A172 (cell line): ENCODE measurements around the gene GRIN3A. TPM values are rescaled to one million over a fixed set of nuclear protein-coding genes. Genes with fewer than 3 reads are reported as not detected.

Experiments used
- DNase-seq: peaks from one replicate; pipeline ENCODE4 v3.0.0-alpha.2; 2015; ENCODE audit warnings: low spot score
- total RNA-seq: library from RNA; depleted of rRNA; stranded (reverse); fragments of >200 nt; shearing (Covaris generic); gene quantifications from 2 replicates; pipeline ENCODE4 v1.2.3, GENCODE V29; 2014

The GRIN3A gene
- total RNA-seq, 1 experiment from 2014 or later, result not detected

DNA sequence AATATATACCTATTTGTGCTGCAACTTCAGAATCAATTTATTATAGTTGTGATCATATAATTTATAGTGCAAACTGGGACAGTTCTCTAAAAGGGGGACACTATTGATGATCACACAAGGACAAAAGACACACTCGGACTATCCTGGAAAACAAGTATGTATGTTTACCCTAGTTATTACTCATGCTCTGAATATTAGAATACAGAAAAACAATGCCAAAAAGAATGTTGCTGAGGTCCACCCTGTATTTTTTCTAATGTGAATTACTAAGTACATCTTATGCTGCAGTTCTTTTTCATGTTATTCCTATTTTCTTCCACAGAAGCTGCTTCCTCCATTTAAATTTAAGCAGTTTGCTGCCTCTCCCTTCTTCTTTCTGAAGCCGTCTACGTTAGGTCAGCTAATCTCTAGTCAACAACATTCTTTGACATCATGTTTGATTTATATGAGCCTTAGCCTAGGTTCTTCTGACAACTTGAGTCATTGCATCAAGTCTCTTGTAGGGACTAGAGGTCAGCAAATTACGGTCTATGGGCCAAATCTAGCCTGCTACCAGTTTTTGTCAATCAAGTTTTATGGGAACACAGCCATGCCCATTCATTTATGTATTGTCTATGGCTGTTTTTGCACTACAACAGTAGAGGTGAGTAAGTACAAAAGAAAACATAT lies 103.6 kb downstream of the GRIN3A start:
- DNase-seq, result no peak

DNA sequence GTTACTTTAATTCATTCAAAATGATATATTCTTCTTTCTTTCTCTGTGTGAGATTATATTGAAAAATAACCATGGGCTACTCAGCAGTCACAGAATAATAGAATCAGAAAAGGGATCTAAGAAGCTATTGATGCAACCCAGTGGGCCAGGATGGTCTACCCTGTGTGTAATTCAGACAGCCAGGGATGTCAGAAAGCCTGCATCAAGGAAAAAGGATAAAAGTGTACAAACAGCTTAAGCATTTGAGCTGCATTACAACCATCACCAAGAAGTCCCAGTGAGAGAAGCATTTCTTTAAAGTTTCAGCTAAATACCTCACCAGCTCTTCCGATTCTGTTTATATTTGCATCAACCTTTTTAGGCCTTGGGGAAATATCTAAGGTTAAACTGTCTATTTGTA lies 105.8 kb downstream of the GRIN3A start:
- no peak for DNase-seq

DNA sequence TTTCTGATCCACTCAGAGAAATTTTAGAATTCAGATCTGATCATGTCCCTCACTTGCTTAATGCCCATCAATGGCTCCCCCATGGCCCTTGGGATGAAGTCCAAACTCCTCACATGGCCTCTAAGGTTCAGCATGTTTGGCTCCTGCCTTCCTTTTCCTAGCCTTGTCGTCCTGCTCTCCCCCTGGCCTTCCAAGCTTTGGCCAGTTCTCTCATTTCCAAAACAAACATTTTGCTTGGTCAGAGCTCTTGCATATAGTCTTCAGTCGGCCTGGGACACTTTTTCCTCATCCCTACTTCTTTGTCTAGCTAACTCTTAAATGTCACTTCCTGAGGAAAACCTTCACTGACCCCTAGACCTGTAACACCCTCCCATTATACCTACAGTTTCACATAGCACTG lies 106.6 kb downstream of the GRIN3A start:
- DNase-seq, result no peak

DNA sequence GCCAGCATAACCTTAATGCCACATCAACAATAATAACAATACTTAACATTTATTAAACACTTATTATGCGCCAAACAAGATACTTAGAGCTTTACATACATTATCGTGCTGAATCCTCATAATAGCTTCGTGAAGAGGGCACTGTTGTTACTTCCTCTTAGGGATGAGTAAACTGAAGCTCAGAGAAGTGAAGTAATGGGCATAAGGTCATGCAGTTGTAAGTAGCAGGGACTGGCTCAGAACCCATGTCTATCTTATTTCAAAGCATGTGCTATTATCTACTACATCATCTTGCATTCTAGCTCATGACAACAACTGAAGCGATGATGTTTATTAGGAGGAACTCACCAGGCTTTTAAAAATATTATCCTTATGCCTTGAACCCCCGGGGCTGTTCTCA lies 108.8 kb downstream of the GRIN3A start:
- no peak for DNase-seq

DNA sequence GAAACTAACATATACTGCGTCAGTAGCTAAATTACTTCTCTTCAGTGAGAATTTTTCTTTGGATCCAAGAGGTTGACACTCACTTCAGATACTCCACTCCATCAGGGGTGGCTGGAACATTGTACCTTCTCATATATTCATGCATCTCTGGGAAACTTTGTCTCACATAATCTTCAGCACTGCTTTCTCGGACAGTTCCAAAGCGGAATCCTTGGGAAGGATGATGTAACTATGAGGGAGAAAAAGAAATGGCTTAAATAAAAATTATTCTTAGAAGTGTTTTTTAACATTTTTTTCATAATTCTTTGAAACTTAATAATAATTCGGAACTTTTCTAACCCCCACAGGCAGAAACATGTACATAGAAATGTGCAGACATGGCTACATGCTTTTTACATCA lies 110.3 kb downstream of the GRIN3A start:
- DNase-seq, result no peak

DNA sequence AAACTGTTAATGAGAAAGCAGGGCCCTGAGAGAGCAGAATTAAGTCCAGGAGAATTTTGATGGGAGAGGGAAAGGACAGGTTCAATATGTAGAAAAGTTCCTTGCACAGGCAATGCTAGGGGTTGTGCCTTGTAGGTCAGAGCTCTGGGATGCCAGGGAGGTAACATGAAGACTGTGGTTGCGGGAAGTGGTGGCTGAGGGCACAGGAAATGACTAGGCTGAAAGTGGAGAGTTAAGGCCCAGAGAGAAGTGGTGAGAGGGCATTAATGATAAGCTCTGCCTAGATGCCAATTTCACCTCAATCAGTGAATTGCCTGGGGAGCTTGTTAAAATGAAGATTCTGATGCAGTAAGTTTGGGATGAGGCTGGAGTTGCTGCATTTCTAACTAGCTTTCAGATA lies 112.2 kb downstream of the GRIN3A start:
- DNase-seq, result no peak

DNA sequence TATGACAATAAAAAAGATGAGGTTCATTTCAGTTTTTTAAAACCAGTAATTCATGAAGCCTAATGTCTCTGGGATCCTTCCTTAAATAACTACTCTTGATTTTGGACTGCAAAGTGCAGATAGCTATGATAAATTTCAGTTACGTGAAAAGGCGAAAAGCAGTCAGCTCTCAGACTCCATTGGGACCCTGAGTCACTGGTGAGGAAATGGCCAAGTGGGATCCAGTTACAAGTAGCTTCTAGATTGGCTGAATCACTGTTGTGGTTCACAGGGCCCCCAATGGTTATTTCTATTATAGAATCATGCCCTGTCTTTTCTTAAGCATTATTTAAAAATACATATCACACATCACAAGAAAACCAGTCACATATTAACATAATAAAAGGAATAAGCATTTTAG lies 112.6 kb downstream of the GRIN3A start:
- DNase-seq, result no peak

DNA sequence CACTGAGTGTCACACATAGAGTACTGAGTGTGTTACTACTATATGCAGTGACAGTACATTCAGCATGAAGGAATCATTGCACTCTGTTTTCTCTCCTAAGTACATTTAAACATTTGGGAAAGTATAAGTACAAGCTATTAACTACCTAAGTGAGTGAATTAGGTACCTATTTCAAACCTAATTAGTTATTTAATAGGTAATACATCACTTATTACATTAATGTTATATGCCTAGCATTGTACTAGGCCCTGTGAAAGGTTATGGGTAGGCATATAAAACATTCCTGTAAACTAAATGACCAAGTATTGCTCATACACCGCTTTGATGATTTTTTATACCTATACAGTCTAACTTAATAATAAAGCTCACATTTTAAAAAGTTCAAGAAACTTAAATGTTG lies 118.0 kb downstream of the GRIN3A start:
- DNase-seq, result no peak

DNA sequence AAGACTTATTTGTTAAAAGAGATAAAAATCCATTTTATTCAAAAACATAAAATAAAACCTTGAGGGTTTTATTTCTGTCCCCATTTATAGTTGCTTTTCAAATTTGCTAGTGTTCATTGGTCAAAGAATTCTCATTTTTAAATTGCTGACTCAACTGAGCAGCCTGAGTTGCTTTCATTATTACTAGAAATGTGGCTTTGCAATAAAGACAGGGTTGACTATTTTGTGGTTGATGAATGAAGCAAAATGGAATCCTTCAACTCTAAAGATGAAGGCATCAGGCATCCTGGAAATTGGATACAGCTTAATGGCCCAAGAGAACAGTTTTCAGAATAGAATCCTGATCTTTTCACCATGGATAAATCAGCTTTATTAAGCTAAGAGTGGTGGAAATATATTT lies 119.7 kb downstream of the GRIN3A start:
- DNase-seq, result no peak

DNA sequence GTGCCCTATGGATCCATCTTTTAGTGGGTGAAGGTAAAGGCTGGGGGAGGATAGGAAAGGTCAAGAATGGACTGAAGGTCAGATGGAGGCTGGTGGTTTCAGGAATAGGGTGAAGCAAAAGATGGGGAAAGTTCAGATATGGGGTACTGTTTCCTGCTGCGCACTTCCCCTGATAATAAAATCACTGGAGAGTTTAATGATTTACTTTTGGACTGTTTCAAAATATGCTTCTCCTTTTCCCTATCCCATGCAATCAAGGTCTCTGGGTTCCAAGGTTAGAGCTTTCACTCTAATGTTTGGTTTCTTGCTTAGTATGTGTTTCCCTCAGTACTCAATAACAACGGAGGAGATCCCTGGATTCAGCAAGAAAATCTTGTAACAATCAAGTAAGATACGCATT lies 132.9 kb downstream of the GRIN3A start:
- DNase-seq, result no peak

DNA sequence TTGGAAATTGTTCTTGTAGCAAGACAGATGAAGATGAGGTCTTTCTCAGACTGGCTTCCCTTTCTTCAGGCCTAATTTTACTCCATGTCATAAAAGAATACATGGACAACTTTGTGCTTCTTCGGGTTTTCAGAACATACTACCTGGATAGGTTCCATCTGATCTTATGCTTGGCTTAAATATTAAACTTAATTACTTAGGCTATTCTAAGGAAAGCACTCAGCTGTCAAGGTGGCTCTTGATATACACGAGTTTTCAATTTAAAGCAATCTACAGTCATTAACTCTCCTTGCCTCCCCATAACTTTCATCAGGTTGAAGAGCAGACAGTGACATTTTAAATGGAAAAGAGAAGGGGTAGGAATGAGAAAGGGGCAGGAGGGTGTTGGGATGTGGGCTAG lies 134.2 kb downstream of the GRIN3A start:
- DNase-seq, result no peak

DNA sequence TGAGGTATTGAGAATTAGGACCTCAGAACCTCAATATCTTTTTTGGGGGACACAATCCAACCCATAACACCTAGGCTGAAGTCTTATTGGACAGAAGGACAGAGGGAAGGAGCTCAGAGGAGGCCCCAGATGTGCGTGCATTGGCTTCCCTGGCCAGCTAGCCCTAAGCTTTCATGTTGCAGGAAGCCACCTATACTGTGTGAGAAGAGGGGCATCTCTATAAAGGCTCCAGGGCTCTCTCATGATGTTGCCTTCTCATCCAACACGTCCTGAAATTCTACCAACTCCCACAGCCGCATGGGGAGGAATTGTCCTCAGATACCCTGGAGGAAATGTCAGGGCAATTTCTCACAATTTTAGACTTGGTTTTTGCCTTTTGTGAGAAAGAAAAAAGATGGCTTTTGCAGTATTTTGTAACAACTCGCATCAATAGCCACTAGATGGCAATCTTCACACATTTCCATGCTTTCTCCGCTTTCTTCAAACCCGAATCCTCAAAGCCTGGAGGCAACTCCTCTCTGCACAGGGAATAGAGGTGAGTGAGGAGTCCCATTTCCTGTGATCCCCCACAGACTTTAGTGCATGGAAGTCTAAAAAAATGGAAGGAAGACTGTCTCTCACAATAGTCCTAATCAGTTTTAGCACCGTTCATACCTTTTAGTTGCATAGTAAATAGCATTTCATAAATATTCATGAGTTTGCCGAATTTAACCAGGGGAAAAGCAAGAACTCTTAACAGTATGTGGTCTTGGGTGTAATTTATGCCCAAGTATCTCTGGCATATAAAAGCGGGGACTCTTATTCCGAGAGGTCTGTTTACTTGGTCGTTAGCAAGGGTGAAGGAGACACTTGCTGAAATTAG lies 136.3 kb downstream of the GRIN3A start:
- DNase-seq, result peak; percentile 62

DNA sequence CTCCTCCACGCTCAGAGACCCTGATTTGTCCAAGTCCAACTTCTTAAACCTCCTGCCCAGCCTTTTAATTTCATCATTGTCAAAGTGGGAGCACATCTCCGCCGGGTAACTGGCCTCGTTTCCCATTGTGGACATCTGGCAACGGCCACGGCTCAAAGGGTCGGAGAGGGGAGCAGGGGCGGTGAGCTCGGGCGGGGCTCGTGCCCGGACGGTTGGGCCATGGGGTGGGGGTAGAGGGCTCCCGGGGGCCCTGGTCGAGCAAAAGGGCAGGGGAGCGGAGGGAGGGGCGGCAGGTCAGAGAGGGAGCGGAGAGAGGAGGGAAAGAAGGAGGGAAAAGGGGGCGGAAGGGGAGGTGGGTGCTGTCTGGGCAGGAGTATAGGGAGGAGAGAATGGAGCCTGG lies 143.7 kb downstream of the GRIN3A start, which contains the start of gene PPP3R2:
TSS of gene PPP3R2 (minus strand) at position 174 of the 400 bp plus-strand sequence. CDS start at position 126, 48 bp downstream.
- DNase-seq, result no peak

DNA sequence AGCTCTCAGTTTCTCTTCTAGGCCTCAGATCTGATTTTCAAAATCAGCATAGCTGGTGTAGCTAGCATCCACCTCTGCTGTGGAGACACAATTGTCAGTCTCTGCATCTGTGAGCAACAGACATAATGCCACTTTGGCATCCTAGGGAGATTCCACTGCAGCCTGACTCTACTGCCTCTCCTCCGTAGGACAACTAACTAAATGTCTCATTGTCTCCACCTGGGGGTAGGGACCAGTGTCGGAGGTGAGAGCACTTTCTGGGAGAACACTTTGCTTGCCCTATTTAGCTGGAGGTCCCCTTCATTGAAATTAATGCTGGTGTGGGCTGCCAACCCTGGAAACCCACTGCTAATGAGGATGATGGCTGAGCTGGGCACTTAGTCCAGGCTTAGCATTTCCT lies 145.1 kb downstream of the GRIN3A start:
- no peak for DNase-seq

DNA sequence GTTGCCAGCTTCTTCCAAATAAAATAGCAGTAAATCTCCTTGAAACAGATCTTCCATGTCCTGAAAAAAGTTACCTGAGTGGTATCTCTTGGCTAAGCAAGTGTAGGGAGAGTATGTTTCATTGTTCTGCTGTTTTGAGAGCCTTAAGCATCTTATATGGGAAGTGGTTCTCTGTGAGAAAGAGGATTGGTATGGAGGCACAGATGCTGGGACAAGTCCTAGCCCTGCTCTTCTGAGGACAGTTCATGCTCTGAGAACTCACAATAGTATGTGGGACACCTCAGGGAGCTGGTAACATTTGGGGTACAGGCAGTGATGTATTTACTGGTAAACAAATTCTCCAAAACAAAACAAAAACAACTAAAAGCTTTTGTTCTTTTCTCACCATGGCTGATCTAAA lies 145.7 kb downstream of the GRIN3A start:
- no peak for DNase-seq

DNA sequence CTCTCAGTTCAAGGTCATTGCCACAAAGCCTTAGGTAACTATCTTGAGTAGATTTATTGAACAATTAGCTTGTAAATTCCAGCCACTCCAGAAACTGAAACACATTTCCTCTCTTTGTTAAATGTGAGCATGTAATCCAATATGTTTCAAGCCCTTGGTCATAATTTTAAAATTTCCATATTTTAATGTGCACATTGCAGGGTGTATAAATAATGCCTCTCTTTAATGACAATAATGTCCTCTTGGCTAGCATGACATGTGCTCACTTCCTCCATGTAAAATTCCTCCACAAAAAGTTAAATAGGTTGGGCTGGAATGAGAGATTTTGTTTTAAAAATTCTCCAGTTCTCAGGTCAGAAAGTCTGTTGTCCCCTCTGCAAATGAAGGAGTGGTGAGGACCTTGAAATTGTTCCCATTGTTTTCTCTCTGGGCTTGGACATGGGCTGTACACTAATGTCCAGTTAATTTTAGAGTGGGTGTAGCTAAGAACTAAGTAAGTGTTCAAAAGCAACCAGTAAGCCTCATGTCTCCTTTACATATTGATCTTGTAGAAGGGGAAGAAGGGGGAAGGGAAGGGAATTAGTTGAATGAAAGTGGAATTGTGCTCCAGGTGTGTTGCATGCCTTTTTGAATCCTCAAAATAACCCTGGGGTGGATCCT lies 146.5 kb downstream of the GRIN3A start:
- DNase-seq, result no peak

DNA sequence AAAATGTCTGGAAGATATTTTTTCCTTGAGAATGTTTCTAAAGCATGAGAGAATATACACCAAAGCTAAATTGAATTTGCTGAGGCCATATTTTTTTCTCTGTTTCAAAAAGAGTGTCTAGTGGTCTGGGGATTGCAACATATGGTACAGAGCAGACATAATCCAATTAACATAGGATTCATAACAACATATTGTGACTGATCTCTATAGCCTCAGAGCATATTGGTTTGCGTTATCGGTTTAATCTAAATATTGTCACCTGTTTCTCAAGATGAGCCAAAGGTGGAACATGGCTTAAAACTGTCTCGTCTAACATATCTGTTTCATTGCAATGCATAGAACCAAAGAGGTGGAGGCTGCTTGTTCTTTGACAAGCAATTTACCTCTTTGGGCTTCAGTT lies 147.5 kb downstream of the GRIN3A start:
- DNase-seq, result no peak

DNA sequence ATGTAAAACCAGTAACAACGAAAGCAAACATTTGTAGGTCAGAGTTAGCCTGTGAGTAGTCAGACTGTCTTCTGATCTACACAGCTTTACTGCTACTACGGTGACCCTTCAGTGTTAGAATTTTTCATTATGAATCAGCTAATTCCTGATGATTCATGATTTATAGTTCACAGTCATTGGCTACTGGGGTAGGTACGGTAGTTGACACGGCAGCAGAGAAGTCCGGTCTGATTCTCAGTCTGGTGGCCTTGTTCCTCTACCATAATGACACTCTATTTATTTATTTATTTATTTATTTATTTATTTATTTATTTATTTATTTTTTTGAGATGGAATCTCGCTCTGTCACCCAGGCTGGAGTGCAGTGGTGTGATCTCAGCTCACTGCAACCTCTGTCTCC lies 148.4 kb downstream of the GRIN3A start:
- peak; percentile 69 for DNase-seq

DNA sequence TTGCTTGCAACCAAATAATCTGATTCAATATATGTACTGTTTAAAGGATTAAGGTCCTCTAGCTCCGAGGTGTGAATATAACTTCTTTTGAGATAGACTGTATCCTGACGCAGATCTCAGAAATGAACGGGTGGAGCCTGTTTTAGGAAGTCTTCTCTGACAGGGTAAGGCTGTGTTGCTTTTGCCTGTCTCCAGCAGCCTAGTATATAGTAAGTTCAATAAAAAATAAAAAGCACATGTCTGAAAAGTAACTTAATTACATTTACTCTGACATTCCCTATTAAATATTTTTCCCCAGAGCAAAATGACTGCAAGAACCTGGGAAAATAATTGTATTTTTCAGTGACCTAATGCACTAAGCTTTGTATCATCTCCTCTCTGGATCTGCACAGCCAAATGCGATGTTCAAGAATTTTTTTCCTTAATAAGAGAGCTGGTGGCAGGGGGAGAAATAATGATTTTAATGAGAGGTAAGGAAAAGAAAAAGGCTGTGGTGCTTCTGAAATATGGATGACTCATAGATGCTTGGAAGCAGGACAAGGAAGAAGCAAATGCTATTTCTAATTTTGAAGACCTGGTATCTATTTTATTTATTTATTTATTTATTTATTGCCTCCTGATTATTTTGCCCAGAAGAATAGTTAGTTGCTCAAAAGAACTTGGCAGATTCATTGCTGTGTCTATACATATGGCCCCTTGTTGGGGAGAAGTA lies 151.0 kb downstream of the GRIN3A start:
- DNase-seq, result no peak

DNA sequence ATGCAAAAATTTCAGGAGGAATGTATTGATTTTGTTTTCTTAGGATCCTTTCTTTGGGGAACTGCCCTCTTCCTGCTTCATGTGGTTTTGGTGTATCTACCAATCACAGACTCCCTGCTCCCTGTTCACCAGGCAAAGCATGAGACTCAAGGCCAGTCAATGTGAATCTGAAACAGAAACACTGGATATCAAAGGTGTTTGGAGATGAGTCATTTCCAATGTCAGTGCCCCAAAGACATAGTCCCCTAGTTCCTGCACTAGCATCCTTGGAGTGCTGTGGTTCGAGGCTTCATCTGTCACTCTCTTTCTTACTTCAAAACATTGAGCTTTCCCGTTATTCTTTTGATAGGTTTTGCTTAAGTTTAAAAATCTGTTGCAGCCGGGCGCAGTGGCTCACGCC lies 151.8 kb downstream of the GRIN3A start:
- DNase-seq, result peak; percentile 15

DNA sequence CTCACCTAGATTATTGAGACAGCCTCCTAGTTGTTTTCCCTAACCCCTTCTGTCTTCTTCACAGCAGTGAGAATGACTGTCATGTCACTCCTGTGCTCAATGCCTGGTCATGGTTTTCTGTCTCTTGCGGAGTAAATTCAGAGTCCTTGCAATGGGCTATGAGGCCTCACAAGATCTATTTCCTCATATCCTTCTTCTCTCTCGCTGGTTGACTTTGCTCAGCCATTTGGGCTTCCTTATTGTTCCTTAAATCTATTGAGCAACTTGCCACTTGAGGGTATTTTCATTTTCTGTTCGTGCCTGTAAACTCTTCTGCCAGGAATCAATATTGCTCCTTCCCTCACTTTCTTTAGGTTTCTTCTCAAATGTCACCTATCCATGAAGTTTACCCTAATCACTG lies 152.7 kb downstream of the GRIN3A start:
- DNase-seq, result no peak

DNA sequence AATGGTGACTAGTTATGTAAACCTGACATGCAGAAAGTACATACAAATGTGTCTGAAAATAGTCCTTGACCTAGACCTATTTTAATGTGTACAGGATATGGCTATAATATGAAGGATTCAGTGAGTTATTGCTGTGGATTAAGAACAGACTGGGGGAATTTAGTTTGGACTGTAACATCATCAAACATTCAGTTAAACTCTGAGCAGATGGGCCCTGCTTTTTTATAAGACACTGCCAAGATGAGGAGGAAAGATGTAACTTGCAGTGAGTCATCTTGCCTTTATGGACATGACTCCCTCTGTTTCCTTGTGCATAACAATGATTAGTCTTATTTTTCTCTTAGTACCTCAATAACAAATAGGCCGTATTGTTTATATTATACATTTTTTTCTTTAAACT lies 155.9 kb downstream of the GRIN3A start:
- DNase-seq, result peak; percentile 72
